ENCODE results near the gene GSAP.

Gene GSAP

DNA sequence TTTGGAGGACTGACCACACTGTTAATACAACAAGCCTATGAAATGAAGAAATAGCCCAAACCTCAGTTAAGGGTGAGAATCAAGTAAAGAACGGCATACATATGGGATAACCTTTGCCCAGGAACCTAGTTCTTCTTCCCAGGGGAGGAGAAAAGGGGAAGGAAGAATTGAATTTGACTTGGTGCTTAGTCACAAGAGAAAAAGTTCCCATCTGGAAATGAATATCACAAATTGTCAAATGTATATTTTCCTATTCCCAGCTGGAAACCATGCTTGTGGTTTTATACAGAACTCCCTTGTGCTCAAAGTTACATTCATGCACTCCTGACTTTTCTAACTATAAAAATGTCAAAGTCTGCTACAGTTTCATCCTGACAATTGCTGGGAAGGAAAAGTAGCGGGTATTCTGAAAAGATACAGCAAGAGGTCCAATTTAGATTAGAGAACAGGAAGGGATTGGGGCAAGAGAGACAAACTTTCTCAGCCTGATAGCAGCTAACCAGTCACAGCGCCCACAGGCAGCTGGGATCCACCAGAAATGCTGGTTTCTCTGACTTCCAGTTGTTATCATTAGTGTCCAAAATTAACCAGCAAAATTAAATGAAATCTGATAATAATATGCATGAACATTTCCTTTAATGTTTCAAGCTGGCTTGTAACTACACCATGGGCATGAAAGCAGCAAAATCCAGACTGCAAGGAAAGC, 18.6 kb upstream of the GSAP start:
- Histone ChIP-seq H3K4me1 (ENCODE audit: insufficient read depth, low read length, severe bottlenecking) (no peaks in the 10 kb centered on the region), H2AFZ (ENCODE audit: low read length) (no peak overlapping the region), H3K36me3 (ENCODE audit: insufficient read depth, low read length) (no peaks in the 10 kb centered on the region), H3K9me3 (ENCODE audit: low read length) (no peaks in the 10 kb centered on the region), H3K9me2 (ENCODE audit: low read depth, low read length) (no peaks in the 10 kb centered on the region), H3K79me2 (ENCODE audit: insufficient read depth, low read length) (no peaks in the 10 kb centered on the region), H3K27me3 (ENCODE audit: insufficient read depth, low read length) (no peaks in the 10 kb centered on the region), H3K4me3 (ENCODE audit: low read depth, low read length, poor library complexity, severe bottlenecking) (no peak overlapping the region), H4K20me1 (ENCODE audit: insufficient read depth, low read length) (no peaks in the 10 kb centered on the region), H3F3A (ENCODE audit: insufficient read depth, low read length) (no peaks in the 10 kb centered on the region), H3K9ac (ENCODE audit: low read length) (no peak overlapping the region), H3K27ac (ENCODE audit: low read depth, low read length, poor library complexity, severe bottlenecking) (no peak overlapping the region), H3K4me2 (ENCODE audit: low read length) (no peak overlapping the region)
- no peak for TF ChIP-seq CTCF (IDR thresholded peaks at IDR 0.05; ENCODE audit: low read length)
- no peak for TF ChIP-seq EZH2 (IDR thresholded peaks at IDR 0.05; ENCODE audit: borderline replicate concordance, low read length)

GRCh38 chr7:77433901-77434300, 17.8 kb upstream of the GSAP start:
- Histone ChIP-seq H3K36me3 (ENCODE audit: insufficient read depth, low read length) (no peaks in the 10 kb centered on the region), H3K4me3 (ENCODE audit: low read depth, low read length, poor library complexity, severe bottlenecking) (no peak overlapping the region), H3F3A (ENCODE audit: insufficient read depth, low read length) (no peaks in the 10 kb centered on the region), H3K79me2 (ENCODE audit: insufficient read depth, low read length) (no peaks in the 10 kb centered on the region), H3K9ac (ENCODE audit: low read length) (no peak overlapping the region), H2AFZ (ENCODE audit: low read length) (no peak overlapping the region), H3K27ac (ENCODE audit: low read depth, low read length, poor library complexity, severe bottlenecking) (no peak overlapping the region), H3K9me2 (ENCODE audit: low read depth, low read length) (no peaks in the 10 kb centered on the region), H3K4me1 (ENCODE audit: insufficient read depth, low read length, severe bottlenecking) (no peaks in the 10 kb centered on the region), H3K9me3 (ENCODE audit: low read length) (no peaks in the 10 kb centered on the region), H4K20me1 (ENCODE audit: insufficient read depth, low read length) (no peaks in the 10 kb centered on the region), H3K4me2 (ENCODE audit: low read length) (no peak overlapping the region), H3K27me3 (ENCODE audit: insufficient read depth, low read length) (no peaks in the 10 kb centered on the region)
- TF ChIP-seq CTCF (IDR thresholded peaks at IDR 0.05; ENCODE audit: low read length), result no peak
- no peak for TF ChIP-seq EZH2 (IDR thresholded peaks at IDR 0.05; ENCODE audit: borderline replicate concordance, low read length)

- H3K79me2 ChIP-seq (ENCODE audit: insufficient read depth, low read length), result no peaks in the 10 kb centered on the region
- no peak overlapping the region for H2AFZ ChIP-seq (ENCODE audit: low read length)
- TF ChIP-seq EZH2 (IDR thresholded peaks at IDR 0.05; ENCODE audit: borderline replicate concordance, low read length) (no peak), CTCF (IDR thresholded peaks at IDR 0.05; ENCODE audit: low read length) (no peak)
- H3F3A ChIP-seq (ENCODE audit: insufficient read depth, low read length), result no peaks in the 10 kb centered on the region
- no peak overlapping the region for H3K9ac ChIP-seq (ENCODE audit: low read length)
- no peak overlapping the region for H3K27ac ChIP-seq (ENCODE audit: low read depth, low read length, poor library complexity, severe bottlenecking)
- H3K4me3 ChIP-seq (ENCODE audit: low read depth, low read length, poor library complexity, severe bottlenecking), result no peak overlapping the region
- no peaks in the 10 kb centered on the region for H4K20me1 ChIP-seq (ENCODE audit: insufficient read depth, low read length)
- no peaks in the 10 kb centered on the region for H3K36me3 ChIP-seq (ENCODE audit: insufficient read depth, low read length)
- H3K9me2 ChIP-seq (ENCODE audit: low read depth, low read length), result no peaks in the 10 kb centered on the region
- no peaks in the 10 kb centered on the region for H3K4me1 ChIP-seq (ENCODE audit: insufficient read depth, low read length, severe bottlenecking)
- H3K9me3 ChIP-seq (ENCODE audit: low read length), result no peaks in the 10 kb centered on the region
- no peaks in the 10 kb centered on the region for H3K27me3 ChIP-seq (ENCODE audit: insufficient read depth, low read length)
- H3K4me2 ChIP-seq (ENCODE audit: low read length), result no peak overlapping the region
Measured at GRCh38 chr7:77430927-77431326, 14.8 kb upstream of the GSAP start.

All from OCI-LY1 (cell line).